Sigmoid colon (tissue), 4 donors: ENCODE data around the gene SMIM38.

Source experiments
- EP300 ChIP-seq, 4 donors: sonication (generic); formaldehyde crosslinking; IDR thresholded peaks; one replicate each; pipeline ENCODE4 v1.6.1; 2017; ENCODE audit warnings: antibody characterized with exemption in 4 of 4
- POLR2A ChIP-seq, 2 donors: fragments of 450-650 bp; IDR thresholded peaks; one replicate each; pipeline ENCODE4 v1.6.1; 2016; ENCODE audit warnings: antibody characterized with exemption in 2 of 2, mild to moderate bottlenecking in 2 of 2, moderate library complexity in 2 of 2

DNA sequence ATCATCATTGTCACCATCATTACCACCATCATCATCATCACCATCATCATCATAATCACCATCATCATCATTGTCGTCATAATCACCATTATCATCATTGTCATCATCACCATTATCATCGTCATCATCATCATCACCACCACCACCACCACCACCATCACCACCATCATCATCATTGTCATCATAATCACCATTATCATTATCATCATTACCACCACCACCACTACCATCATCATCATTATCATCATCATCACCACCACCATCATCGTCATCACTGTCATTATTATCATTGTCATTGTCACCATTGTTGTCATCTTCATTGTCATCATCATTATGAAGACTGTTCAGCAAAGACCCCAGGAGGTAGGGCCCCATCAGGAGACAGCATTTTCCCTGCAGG is 33.3 kb downstream of the SMIM38 start:
- TF ChIP-seq EP300 (IDR thresholded peaks at IDR 0.05) (no peak), POLR2A (IDR thresholded peaks at IDR 0.05) (no peak)
